Measurements from ENCODE around the gene MRPL58. TPM values are rescaled to one million over a fixed set of nuclear protein-coding genes. Genes with fewer than 3 reads are reported as not detected.
"Not testable (repeated sequence)": the region's sequence is repeated elsewhere in the genome, so short reads cannot be mapped to it uniquely, and the experiment has no call there.

Gene MRPL58
- total RNA-seq, 1 donor from 2014 or later: 22.6 TPM

GRCh38 chr17:75001915-75002843 is 10.3 kb upstream of the MRPL58 start:
- DNase-seq (ENCODE audit: low spot score in 2 of 2, unreplicated experiment in 2 of 2): no peak
- no peaks in the 10 kb centered on the region for H3K4me1 Mint-ChIP-seq
- H3K9me3 Mint-ChIP-seq: no peaks in the 10 kb centered on the region
- H3K27ac Mint-ChIP-seq: no peak overlapping the region
- no peaks in the 10 kb centered on the region for H3K27me3 Mint-ChIP-seq (ENCODE audit: low read depth)
- peaks cover 6% of the 10 kb centered on the region for H3K36me3 Mint-ChIP-seq
- H3K4me3 Mint-ChIP-seq: no peak overlapping the region
- no peak for TF ChIP-seq CTCF (IDR thresholded peaks at IDR 0.05; ENCODE audit: unreplicated experiment)

GRCh38 chr17:75003070-75003956 is 9.2 kb upstream of the MRPL58 start:
- no peak for TF ChIP-seq CTCF (IDR thresholded peaks at IDR 0.05; ENCODE audit: unreplicated experiment)
- DNase-seq (ENCODE audit: low spot score in 2 of 2, unreplicated experiment in 2 of 2): no peak
- no peaks in the 10 kb centered on the region for H3K27me3 Mint-ChIP-seq (ENCODE audit: low read depth)

GRCh38 chr17:75003957-75004355 is 8.5 kb upstream of the MRPL58 start:
- Mint-ChIP-seq H3K27me3 (ENCODE audit: low read depth) (no peaks in the 10 kb centered on the region), H3K27ac (no peak overlapping the region), H3K4me1 (peaks cover 2% of the 10 kb centered on the region), H3K36me3 (peaks cover 6% of the 10 kb centered on the region), H3K9me3 (no peaks in the 10 kb centered on the region), H3K4me3 (no peak overlapping the region)
- DNase-seq (ENCODE audit: low spot score in 2 of 2, unreplicated experiment in 2 of 2): no peak
- no peak for TF ChIP-seq CTCF (IDR thresholded peaks at IDR 0.05; ENCODE audit: unreplicated experiment)

More at GRCh38 chr17:75003070-75003956, 9.2 kb upstream of the MRPL58 start:
- Mint-ChIP-seq H3K4me3 (no peak overlapping the region), H3K4me1 (no peaks in the 10 kb centered on the region), H3K9me3 (no peaks in the 10 kb centered on the region), H3K27ac (no peak overlapping the region), H3K36me3 (peaks cover 6% of the 10 kb centered on the region)

GRCh38 chr17:75004371-75004770 is 8.1 kb upstream of the MRPL58 start:
- Mint-ChIP-seq H3K4me3 (no peak overlapping the region), H3K9me3 (no peaks in the 10 kb centered on the region), H3K27ac (no peak overlapping the region), H3K36me3 (peaks cover 6% of the 10 kb centered on the region), H3K27me3 (ENCODE audit: low read depth) (no peaks in the 10 kb centered on the region), H3K4me1 (peaks cover 7% of the 10 kb centered on the region)
- no peak for TF ChIP-seq CTCF (IDR thresholded peaks at IDR 0.05; ENCODE audit: unreplicated experiment)
- DNase-seq (ENCODE audit: low spot score in 2 of 2, unreplicated experiment in 2 of 2): no peak

GRCh38 chr17:75005291-75005690 is 7.2 kb upstream of the MRPL58 start:
- Mint-ChIP-seq H3K4me3 (no peak overlapping the region), H3K4me1 (peaks cover 9% of the 10 kb centered on the region)
- TF ChIP-seq CTCF (IDR thresholded peaks at IDR 0.05; ENCODE audit: unreplicated experiment): no peak

GRCh38 chr17:75006084-75006483 is 6.4 kb upstream of the MRPL58 start:
- peaks cover 13% of the 10 kb centered on the region for H3K4me1 Mint-ChIP-seq

More at GRCh38 chr17:75005291-75005690, 7.2 kb upstream of the MRPL58 start:
- no peaks in the 10 kb centered on the region for H3K9me3 Mint-ChIP-seq
- H3K27ac Mint-ChIP-seq: no peak overlapping the region
- peaks cover 6% of the 10 kb centered on the region for H3K36me3 Mint-ChIP-seq
- DNase-seq (ENCODE audit: low spot score in 2 of 2, unreplicated experiment in 2 of 2): no peak
- no peaks in the 10 kb centered on the region for H3K27me3 Mint-ChIP-seq (ENCODE audit: low read depth)

More at GRCh38 chr17:75006084-75006483, 6.4 kb upstream of the MRPL58 start:
- H3K4me3 Mint-ChIP-seq; H3K36me3 Mint-ChIP-seq; H3K9me3 Mint-ChIP-seq; H3K27ac Mint-ChIP-seq; DNase-seq (ENCODE audit: low spot score in 2 of 2, unreplicated experiment in 2 of 2); H3K27me3 Mint-ChIP-seq (ENCODE audit: low read depth): not testable (repeated sequence)
